Measurements from ENCODE around the gene C1orf94. TPM values are rescaled to one million over a fixed set of nuclear protein-coding genes. Genes with fewer than 3 reads are reported as not detected.

Gene C1orf94
- total and polyA plus RNA-seq, 9 donors, result not detected

DNA sequence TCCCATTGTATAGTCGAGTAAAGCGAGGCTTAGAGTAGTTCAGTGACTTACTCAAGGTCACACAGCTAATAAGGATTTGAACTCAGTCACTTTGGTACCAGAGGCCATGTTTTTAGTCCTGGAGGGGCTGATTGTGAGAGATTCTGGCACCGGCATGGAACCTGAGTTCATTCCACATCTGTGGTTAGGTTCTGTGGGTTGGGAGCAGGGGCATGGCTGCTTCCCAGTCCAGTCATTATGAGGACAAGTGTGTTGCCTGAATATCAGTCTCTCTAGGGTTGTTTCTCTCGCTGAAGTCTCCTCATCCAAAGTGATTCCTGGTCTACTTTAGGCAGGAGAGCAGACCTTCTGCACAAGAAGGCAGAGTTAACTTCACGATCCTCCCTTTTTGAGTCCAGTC lies 90.6 kb downstream of the C1orf94 start:
- Histone ChIP-seq H3K4me1 (ENCODE audit: insufficient read depth) (no peaks in the 10 kb centered on the region), H3K36me3 (no peaks in the 10 kb centered on the region), H3K27ac (no peak overlapping the region), H3K27me3 (no peaks in the 10 kb centered on the region), H3K4me3 (no peak overlapping the region), H3K9me3 (no peaks in the 10 kb centered on the region)
- 59 to 85% (median 75%) methylated on average over 5 of the region's 5 CpGs for WGBS, 3 donors
- TF ChIP-seq, protein P1, sequence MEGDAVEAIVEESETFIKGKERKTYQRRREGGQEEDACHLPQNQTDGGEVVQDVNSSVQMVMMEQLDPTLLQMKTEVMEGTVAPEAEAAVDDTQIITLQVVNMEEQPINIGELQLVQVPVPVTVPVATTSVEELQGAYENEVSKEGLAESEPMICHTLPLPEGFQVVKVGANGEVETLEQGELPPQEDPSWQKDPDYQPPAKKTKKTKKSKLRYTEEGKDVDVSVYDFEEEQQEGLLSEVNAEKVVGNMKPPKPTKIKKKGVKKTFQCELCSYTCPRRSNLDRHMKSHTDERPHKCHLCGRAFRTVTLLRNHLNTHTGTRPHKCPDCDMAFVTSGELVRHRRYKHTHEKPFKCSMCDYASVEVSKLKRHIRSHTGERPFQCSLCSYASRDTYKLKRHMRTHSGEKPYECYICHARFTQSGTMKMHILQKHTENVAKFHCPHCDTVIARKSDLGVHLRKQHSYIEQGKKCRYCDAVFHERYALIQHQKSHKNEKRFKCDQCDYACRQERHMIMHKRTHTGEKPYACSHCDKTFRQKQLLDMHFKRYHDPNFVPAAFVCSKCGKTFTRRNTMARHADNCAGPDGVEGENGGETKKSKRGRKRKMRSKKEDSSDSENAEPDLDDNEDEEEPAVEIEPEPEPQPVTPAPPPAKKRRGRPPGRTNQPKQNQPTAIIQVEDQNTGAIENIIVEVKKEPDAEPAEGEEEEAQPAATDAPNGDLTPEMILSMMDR (IDR thresholded peaks at IDR 0.05), result no peak
- TF ChIP-seq POLR2A (IDR thresholded peaks at IDR 0.05) (no peak), EP300 (IDR thresholded peaks at IDR 0.05) (no peak)
- intact Hi-C loops (cut with DNase I), result no loop called here
- DNase-seq, result no peak

DNA sequence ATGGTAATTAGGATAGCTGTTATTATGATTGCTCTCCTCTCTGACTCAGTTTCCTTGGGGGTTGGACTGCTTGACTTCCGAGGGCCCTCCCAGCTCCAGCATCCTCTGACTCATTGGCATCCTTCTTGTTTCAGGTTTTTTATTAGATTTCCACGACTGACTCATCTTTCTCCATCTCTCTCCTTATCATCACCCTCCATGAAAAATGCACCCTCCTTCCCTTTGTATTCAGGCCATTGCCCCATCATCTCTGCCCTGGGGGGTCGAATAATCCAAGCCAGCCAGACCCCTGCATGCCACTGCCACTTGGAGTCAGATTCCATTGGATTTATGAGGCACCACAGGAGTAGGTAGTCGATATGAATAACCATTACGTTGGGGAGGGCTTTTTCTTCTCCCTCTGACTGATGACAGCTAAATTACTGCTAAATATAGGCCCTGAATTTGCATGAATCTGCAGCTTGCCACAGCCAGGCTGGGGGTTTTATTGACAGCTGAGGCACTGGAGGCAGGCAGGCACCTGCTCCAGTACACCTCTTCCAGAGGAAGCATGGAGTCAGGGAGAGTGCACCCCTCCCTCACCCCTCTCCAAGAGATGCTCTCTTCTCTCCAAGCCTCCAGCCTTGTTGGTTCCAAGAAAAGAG lies 91.7 kb downstream of the C1orf94 start:
- Histone ChIP-seq H3K4me3 (no peak overlapping the region), H3K4me1 (ENCODE audit: insufficient read depth) (no peaks in the 10 kb centered on the region), H3K9me3 (no peaks in the 10 kb centered on the region), H3K27me3 (no peaks in the 10 kb centered on the region), H3K36me3 (no peaks in the 10 kb centered on the region), H3K27ac (no peak overlapping the region)
- intact Hi-C loops (cut with DNase I), result no loop called here
- DNase-seq, result no peak
- 16 to 30% (median 29%) methylated on average over 4 to 5 of the region's 5 CpGs for WGBS, 3 donors
- TF ChIP-seq POLR2A (IDR thresholded peaks at IDR 0.05) (no peak), EP300 (IDR thresholded peaks at IDR 0.05) (no peak)
- TF ChIP-seq, protein P1 (IDR thresholded peaks at IDR 0.05), result no peak

Other genes starting within 250 kb of the C1orf94 start
- gene CSMD2, start 11.7 kb upstream of the C1orf94 start, total RNA-seq, result 1 to 10 TPM in 1 of 7 donors, under 1 TPM in 3, not detected in 3; 0.13 to 1.6 (median 0.18) TPM
- under 1 TPM; 0.04 to 0.23 TPM for gene CSMD2, start 11.7 kb upstream of the C1orf94 start, polyA plus RNA-seq

All from ovary (tissue), 9 donors.